ENCODE data around the gene SOCS2.

SOCS2 gene

GRCh38 chr12:93585247-93585646 lies 12.8 kb downstream of the SOCS2 start:
- no peak overlapping the region for H3K4me3 ChIP-seq (ENCODE audit: low read depth, low read length)
- H3K9me3 ChIP-seq (ENCODE audit: control insufficient read depth, insufficient read depth, low read depth, low read length), result no peaks in the 10 kb centered on the region
- no peak for TF ChIP-seq ZNF600 (tag by site-specific recombination; IDR thresholded peaks at IDR 0.05)
- no peak for TF ChIP-seq ZBTB11 (tag by site-specific recombination; conservative IDR thresholded peaks at IDR 0.05; ENCODE audit: low read depth)
- TF ChIP-seq ZNF394 (tag by site-specific recombination; IDR thresholded peaks at IDR 0.05; ENCODE audit: borderline replicate concordance), result no peak
- no peak for TF ChIP-seq ZNF473 (tag by site-specific recombination; IDR thresholded peaks at IDR 0.05)
- TF ChIP-seq ZNF488 (tag by site-specific recombination; IDR thresholded peaks at IDR 0.05), result no peak
- TF ChIP-seq ZNF148 (tag by site-specific recombination; IDR thresholded peaks at IDR 0.05; ENCODE audit: borderline replicate concordance), result no peak
- TF ChIP-seq ZNF560 (tag by site-specific recombination; IDR thresholded peaks at IDR 0.05; ENCODE audit: borderline replicate concordance), result no peak
- no peak for TF ChIP-seq KLF17 (tag by site-specific recombination; IDR thresholded peaks at IDR 0.05)
- TF ChIP-seq ZNF660 (tag by site-specific recombination; IDR thresholded peaks at IDR 0.05), result no peak
- TF ChIP-seq ZNF549 (tag by site-specific recombination; IDR thresholded peaks at IDR 0.05), result no peak
- H3K4me1 ChIP-seq (ENCODE audit: control insufficient read depth, insufficient read depth, low read length), result no peaks in the 10 kb centered on the region
- no peaks in the 10 kb centered on the region for H3K36me3 ChIP-seq (ENCODE audit: control insufficient read depth in 2 of 2, insufficient read depth in 1 of 2, low read length in 2 of 2)
- H3K27ac ChIP-seq (ENCODE audit: extremely low read depth, low read depth, low read length), result no peak overlapping the region
- ChIA-PET POLR2A (no interaction called here), CTCF (interaction anchor here (0.9 kb wide), 1 partner anchor 515 kb away, joined by 3 read pairs; no protein-coding TSS in a partner anchor)

- no peak overlapping the region for H3K4me3 ChIP-seq (ENCODE audit: low read depth, low read length)
- no peak overlapping the region for H3K27ac ChIP-seq (ENCODE audit: extremely low read depth, low read depth, low read length)
- H3K9me3 ChIP-seq (ENCODE audit: control insufficient read depth, insufficient read depth, low read depth, low read length), result no peaks in the 10 kb centered on the region
- H3K36me3 ChIP-seq (ENCODE audit: control insufficient read depth in 2 of 2, insufficient read depth in 1 of 2, low read length in 2 of 2), result no peaks in the 10 kb centered on the region
- POLR2A ChIA-PET, result interaction anchor here (0.7 kb wide), 1 partner anchor 400 kb away, joined by 5 read pairs; no protein-coding TSS in a partner anchor
- H3K4me1 ChIP-seq (ENCODE audit: control insufficient read depth, insufficient read depth, low read length), result no peaks in the 10 kb centered on the region
- CTCF ChIA-PET, result no interaction called here
- TF ChIP-seq ZFP69B (tag by site-specific recombination; IDR thresholded peaks at IDR 0.05) (no peak), PBX3 (CRISPR knock-in tag; IDR thresholded peaks at IDR 0.05) (no peak), SCRT2 (tag by site-specific recombination; IDR thresholded peaks at IDR 0.05) (no peak), ZNF426 (tag by site-specific recombination; IDR thresholded peaks at IDR 0.05) (no peak), ZNF629 (tag by site-specific recombination; IDR thresholded peaks at IDR 0.05) (no peak), ZBTB21 (tag by site-specific recombination; IDR thresholded peaks at IDR 0.05) (no peak), ZNF223 (tag by site-specific recombination; IDR thresholded peaks at IDR 0.05) (no peak), ZNF350 (tag by site-specific recombination; IDR thresholded peaks at IDR 0.05) (no peak), ZNF202 (tag by site-specific recombination; IDR thresholded peaks at IDR 0.05; ENCODE audit: borderline replicate concordance) (no peak), ZNF48 (tag by site-specific recombination; IDR thresholded peaks at IDR 0.05) (no peak), ZSCAN16 (tag by site-specific recombination; IDR thresholded peaks at IDR 0.05) (no peak), ZIC2 (tag by site-specific recombination; IDR thresholded peaks at IDR 0.05) (no peak), ZFP37 (tag by site-specific recombination; IDR thresholded peaks at IDR 0.05) (no peak), ZNF302 (tag by site-specific recombination; IDR thresholded peaks at IDR 0.05; ENCODE audit: low read depth) (no peak), SP3 (tag by site-specific recombination; IDR thresholded peaks at IDR 0.05) (no peak), ZNF639 (tag by site-specific recombination; IDR thresholded peaks at IDR 0.05) (no peak), ZSCAN23 (tag by site-specific recombination; IDR thresholded peaks at IDR 0.05) (no peak)
Measured at GRCh38 chr12:93587611-93588010, 15.1 kb downstream of the SOCS2 start.
